ENCODE measurements around the gene LTBP1. TPM values are rescaled to one million over a fixed set of nuclear protein-coding genes. Genes with fewer than 3 reads are reported as not detected.

The LTBP1 gene
- total RNA-seq, 1 donor from 2014 or later: 327 TPM

- Mint-ChIP-seq H3K36me3 (ENCODE audit: low read depth, unreplicated experiment) (peaks cover 4% of the 10 kb centered on the region), H3K9me3 (ENCODE audit: unreplicated experiment) (no peaks in the 10 kb centered on the region), H3K27me3 (ENCODE audit: unreplicated experiment) (peaks cover 4% of the 10 kb centered on the region), H3K4me1 (ENCODE audit: unreplicated experiment) (peaks cover 12% of the 10 kb centered on the region), H3K4me3 (ENCODE audit: unreplicated experiment) (no peak overlapping the region), H3K27ac (ENCODE audit: unreplicated experiment) (no peak overlapping the region)
- DNase-seq (ENCODE audit: low spot score): no peak
- no peak for TF ChIP-seq CTCF (IDR thresholded peaks at IDR 0.05; ENCODE audit: unreplicated experiment)
These were observed 14.6 kb upstream of the LTBP1 start for GRCh38 chr2:32931945-32932709.

GRCh38 chr2:32932825-32933755 lies 13.7 kb upstream of the LTBP1 start:
- H3K4me1 Mint-ChIP-seq (ENCODE audit: unreplicated experiment): peaks cover 7% of the 10 kb centered on the region
- H3K9me3 Mint-ChIP-seq (ENCODE audit: unreplicated experiment): no peaks in the 10 kb centered on the region
- no peak overlapping the region for H3K27ac Mint-ChIP-seq (ENCODE audit: unreplicated experiment)
- H3K27me3 Mint-ChIP-seq (ENCODE audit: unreplicated experiment): no peaks in the 10 kb centered on the region
- H3K36me3 Mint-ChIP-seq (ENCODE audit: low read depth, unreplicated experiment): no peaks in the 10 kb centered on the region
- TF ChIP-seq CTCF (IDR thresholded peaks at IDR 0.05; ENCODE audit: unreplicated experiment): no peak
- no peak overlapping the region for H3K4me3 Mint-ChIP-seq (ENCODE audit: unreplicated experiment)
- no peak for DNase-seq (ENCODE audit: low spot score)

- no peaks in the 10 kb centered on the region for H3K27me3 Mint-ChIP-seq (ENCODE audit: unreplicated experiment)
These were observed 13.0 kb upstream of the LTBP1 start for GRCh38 chr2:32933756-32934095.

GRCh38 chr2:32937602-32938448 lies 8.9 kb upstream of the LTBP1 start:
- no peaks in the 10 kb centered on the region for H3K36me3 Mint-ChIP-seq (ENCODE audit: low read depth, unreplicated experiment)
- no peak overlapping the region for H3K4me3 Mint-ChIP-seq (ENCODE audit: unreplicated experiment)
- peaks cover 12% of the 10 kb centered on the region for H3K4me1 Mint-ChIP-seq (ENCODE audit: unreplicated experiment)
- H3K27ac Mint-ChIP-seq (ENCODE audit: unreplicated experiment): no peak overlapping the region
- H3K27me3 Mint-ChIP-seq (ENCODE audit: unreplicated experiment): no peaks in the 10 kb centered on the region
- no peaks in the 10 kb centered on the region for H3K9me3 Mint-ChIP-seq (ENCODE audit: unreplicated experiment)
- TF ChIP-seq CTCF (IDR thresholded peaks at IDR 0.05; ENCODE audit: unreplicated experiment): no peak
- no peak for DNase-seq (ENCODE audit: low spot score)

More at GRCh38 chr2:32933756-32934095, 13.0 kb upstream of the LTBP1 start:
- H3K4me3 Mint-ChIP-seq (ENCODE audit: unreplicated experiment): no peak overlapping the region
- H3K9me3 Mint-ChIP-seq (ENCODE audit: unreplicated experiment): no peaks in the 10 kb centered on the region
- H3K4me1 Mint-ChIP-seq (ENCODE audit: unreplicated experiment): peaks cover 13% of the 10 kb centered on the region
- H3K27ac Mint-ChIP-seq (ENCODE audit: unreplicated experiment): no peak overlapping the region
- DNase-seq (ENCODE audit: low spot score): no peak
- no peaks in the 10 kb centered on the region for H3K36me3 Mint-ChIP-seq (ENCODE audit: low read depth, unreplicated experiment)
- no peak for TF ChIP-seq CTCF (IDR thresholded peaks at IDR 0.05; ENCODE audit: unreplicated experiment)
